A549 (cell line): Measurements from ENCODE around the gene RNF32.
"Not testable (repeated sequence)": the region's sequence is repeated elsewhere in the genome, so short reads cannot be mapped to it uniquely, and the experiment has no call there.

Source experiments
- EHF ChIP-seq: fragments of 250-450 bp; sonication (Bioruptor Pico); IDR thresholded peaks from 2 replicates; pipeline ENCODE4 v1.5.0; 2020; ENCODE audit warnings: mild to moderate bottlenecking
- JUNB ChIP-seq: fragments of >200 bp; sonication (Bioruptor Twin); formaldehyde crosslinking; IDR thresholded peaks from 2 replicates; pipeline ENCODE4 v1.6.1; 2016
- KDM1A ChIP-seq: fragments of 200-600 bp; sonication (generic); IDR thresholded peaks from 2 replicates; pipeline ENCODE4 v1.6.1; 2016; ENCODE audit warnings: low read depth, mild to moderate bottlenecking
- MAFK ChIP-seq: fragments of 450-650 bp; IDR thresholded peaks from 2 replicates; pipeline ENCODE4 v1.6.1; 2014; ENCODE audit not compliant: partially characterized antibody
- RCOR1 ChIP-seq: fragments of 150-350 bp; IDR thresholded peaks from 2 replicates; pipeline ENCODE4 v1.6.1; 2014; ENCODE audit warnings: antibody characterized with exemption, low read length, low read depth
- REST ChIP-seq: fragments of 200-600 bp; sonication (generic); IDR thresholded peaks from 2 replicates; pipeline ENCODE4 v1.6.1; 2016; ENCODE audit warnings: antibody characterized with exemption, mild to moderate bottlenecking, moderate library complexity
- RFX5 ChIP-seq: fragments of 450-650 bp; IDR thresholded peaks from 2 replicates; pipeline ENCODE4 v1.7.1; 2014; ENCODE audit warnings: antibody characterized with exemption, mild to moderate bottlenecking, moderate library complexity
- TF ChIP-seq, protein P1 (sequence below): fragments of >200 bp; sonication (Bioruptor Twin); formaldehyde crosslinking; IDR thresholded peaks from 3 replicates; pipeline ENCODE4 v1.5.1; 2016
- TF ChIP-seq, protein P2 (sequence below): IDR thresholded peaks from 2 replicates; pipeline ENCODE4 v1.6.1; 2012

DNA sequence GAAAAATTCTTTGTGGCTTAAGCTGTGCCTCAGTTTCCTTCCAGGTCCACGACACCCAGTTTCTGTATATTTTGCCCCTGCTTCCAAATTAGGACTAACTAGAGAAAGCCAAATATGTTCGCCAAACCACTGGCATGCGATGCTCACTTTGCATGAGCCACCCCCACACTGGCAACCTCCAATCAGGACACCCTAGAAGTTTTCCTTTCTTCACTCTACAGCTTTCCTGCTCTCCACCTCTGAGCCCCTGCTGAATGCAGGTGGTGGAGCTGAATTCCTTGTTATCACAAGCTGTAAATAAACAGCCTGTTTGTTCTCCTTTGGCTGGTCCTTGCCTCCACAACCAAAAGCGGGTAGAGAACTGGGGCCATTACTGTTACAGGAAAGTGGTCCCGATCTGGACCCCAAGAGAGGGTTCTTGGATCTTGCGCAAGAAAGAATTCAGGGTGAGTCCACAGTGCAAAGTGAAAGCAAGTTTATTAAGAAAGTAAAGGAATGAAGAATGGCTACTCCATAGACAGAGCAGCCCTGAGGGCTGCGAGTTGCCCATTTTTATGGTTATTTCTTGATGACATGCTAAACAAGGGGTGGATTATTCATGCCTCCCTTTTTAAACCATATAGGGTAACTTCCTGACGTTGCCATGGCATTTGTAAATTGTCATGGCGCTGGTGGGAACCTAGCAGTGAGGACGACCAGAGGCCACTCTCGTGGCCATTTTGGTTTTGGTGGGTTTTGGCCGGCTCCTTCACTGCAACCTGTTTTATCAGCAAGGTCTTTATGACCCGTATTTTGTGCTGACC is 20.9 kb upstream of the RNF32 start:
- not testable (repeated sequence) for TF ChIP-seq REST, KDM1A, RCOR1, RFX5, MAFK, JUNB, EHF
- TF ChIP-seq, protein P1, sequence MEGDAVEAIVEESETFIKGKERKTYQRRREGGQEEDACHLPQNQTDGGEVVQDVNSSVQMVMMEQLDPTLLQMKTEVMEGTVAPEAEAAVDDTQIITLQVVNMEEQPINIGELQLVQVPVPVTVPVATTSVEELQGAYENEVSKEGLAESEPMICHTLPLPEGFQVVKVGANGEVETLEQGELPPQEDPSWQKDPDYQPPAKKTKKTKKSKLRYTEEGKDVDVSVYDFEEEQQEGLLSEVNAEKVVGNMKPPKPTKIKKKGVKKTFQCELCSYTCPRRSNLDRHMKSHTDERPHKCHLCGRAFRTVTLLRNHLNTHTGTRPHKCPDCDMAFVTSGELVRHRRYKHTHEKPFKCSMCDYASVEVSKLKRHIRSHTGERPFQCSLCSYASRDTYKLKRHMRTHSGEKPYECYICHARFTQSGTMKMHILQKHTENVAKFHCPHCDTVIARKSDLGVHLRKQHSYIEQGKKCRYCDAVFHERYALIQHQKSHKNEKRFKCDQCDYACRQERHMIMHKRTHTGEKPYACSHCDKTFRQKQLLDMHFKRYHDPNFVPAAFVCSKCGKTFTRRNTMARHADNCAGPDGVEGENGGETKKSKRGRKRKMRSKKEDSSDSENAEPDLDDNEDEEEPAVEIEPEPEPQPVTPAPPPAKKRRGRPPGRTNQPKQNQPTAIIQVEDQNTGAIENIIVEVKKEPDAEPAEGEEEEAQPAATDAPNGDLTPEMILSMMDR = not testable (repeated sequence)
- TF ChIP-seq, protein P2, sequence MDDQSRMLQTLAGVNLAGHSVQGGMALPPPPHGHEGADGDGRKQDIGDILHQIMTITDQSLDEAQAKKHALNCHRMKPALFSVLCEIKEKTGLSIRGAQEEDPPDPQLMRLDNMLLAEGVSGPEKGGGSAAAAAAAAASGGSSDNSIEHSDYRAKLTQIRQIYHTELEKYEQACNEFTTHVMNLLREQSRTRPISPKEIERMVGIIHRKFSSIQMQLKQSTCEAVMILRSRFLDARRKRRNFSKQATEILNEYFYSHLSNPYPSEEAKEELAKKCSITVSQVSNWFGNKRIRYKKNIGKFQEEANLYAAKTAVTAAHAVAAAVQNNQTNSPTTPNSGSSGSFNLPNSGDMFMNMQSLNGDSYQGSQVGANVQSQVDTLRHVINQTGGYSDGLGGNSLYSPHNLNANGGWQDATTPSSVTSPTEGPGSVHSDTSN = not testable (repeated sequence)
